HG02571 (cell line): ENCODE data around the gene GPATCH2L.

ENCODE experiments used
- ATAC-seq: cut with Tn5 transposase; IDR thresholded peaks from one replicate; pipeline ENCODE4 v1.9.1; 2021; ENCODE audit warnings: mild to moderate bottlenecking, moderate library complexity; ENCODE audit not compliant: unreplicated experiment

GPATCH2L gene

GRCh38 chr14:76151398-76152332 is at the start of gene GPATCH2L:
GPATCH2L (plus strand) TSS chr14:76151922; CDS start chr14:76154364, 2,442 bp downstream.
- peak; percentile 83 for ATAC-seq

GRCh38 chr14:76104802-76105355 is 46.8 kb upstream of the GPATCH2L start:
- no peak for ATAC-seq

- no peak for ATAC-seq
Observed at GRCh38 chr14:76106188-76106587, 45.5 kb upstream of the GPATCH2L start.

GRCh38 chr14:76109087-76109880 is 42.4 kb upstream of the GPATCH2L start:
- ATAC-seq = no peak

GRCh38 chr14:76112889-76113624 is 38.7 kb upstream of the GPATCH2L start:
- no peak for ATAC-seq

GRCh38 chr14:76113691-76114090 is 38.0 kb upstream of the GPATCH2L start:
- no peak for ATAC-seq

GRCh38 chr14:76115010-76115422 is 36.7 kb upstream of the GPATCH2L start:
- no peak for ATAC-seq

- no peak for ATAC-seq
Observed at GRCh38 chr14:76117789-76118484, 33.8 kb upstream of the GPATCH2L start.

- ATAC-seq = no peak
Observed at GRCh38 chr14:76118594-76118993, 33.1 kb upstream of the GPATCH2L start.

GRCh38 chr14:76121089-76121748 is 30.5 kb upstream of the GPATCH2L start:
- ATAC-seq = no peak

- no peak for ATAC-seq
Observed at GRCh38 chr14:76123426-76124225, 28.1 kb upstream of the GPATCH2L start.

- no peak for ATAC-seq
Observed at GRCh38 chr14:76125511-76125910, 26.2 kb upstream of the GPATCH2L start.

- ATAC-seq = no peak
Observed at GRCh38 chr14:76126076-76126475, 25.6 kb upstream of the GPATCH2L start.

- no peak for ATAC-seq
Observed at GRCh38 chr14:76129851-76130576, 21.7 kb upstream of the GPATCH2L start.

GRCh38 chr14:76131071-76131965 is 20.4 kb upstream of the GPATCH2L start:
- ATAC-seq = no peak

- ATAC-seq = no peak
Observed at GRCh38 chr14:76133103-76133502, 18.6 kb upstream of the GPATCH2L start.

GRCh38 chr14:76134231-76134630 is 17.5 kb upstream of the GPATCH2L start:
- no peak for ATAC-seq
